Measurements from ENCODE around the gene HK1. TPM values are rescaled to one million over a fixed set of nuclear protein-coding genes. Genes with fewer than 3 reads are reported as not detected.
A peak's percentile ranks its signal among the peaks of the same experiment; 100 is the strongest.

HK1 gene
- total and polyA plus RNA-seq, 3 experiments from 2014 or later, result 144 to 153 (median 151) TPM

DNA sequence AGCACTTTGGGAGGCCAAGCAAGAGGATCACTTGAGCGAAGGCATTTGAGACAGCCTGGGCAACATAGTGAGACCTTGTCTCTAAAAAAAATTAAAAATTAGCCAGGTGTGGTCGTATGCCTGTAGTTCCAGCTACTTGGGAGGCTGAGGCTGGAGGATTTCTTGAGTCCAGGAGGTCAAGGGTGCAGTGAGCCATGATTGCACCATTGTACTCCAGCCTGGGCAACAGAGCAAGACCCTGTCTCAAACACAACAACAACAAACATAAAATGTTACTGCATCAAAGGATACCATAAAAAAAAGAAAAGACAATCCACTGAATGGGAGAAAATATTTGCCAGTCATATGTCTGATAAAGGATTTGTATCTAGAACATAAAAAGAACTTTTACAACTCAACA is 77.9 kb downstream of the HK1 start:
- H3K9me3 Mint-ChIP-seq, result no peaks in the 10 kb centered on the region
- no peak for DNase-seq
- peak overlapping the region in 2 of 8 donors; percentile 33 to 64 for H3K27ac Mint-ChIP-seq
- Histone ChIP-seq H3K4me3 (ENCODE audit: low read length) (no peak overlapping the region), H3K9me3 (ENCODE audit: low read length) (no peaks in the 10 kb centered on the region), H3K27me3 (ENCODE audit: insufficient read depth, low read length, poor library complexity, severe bottlenecking) (no peaks in the 10 kb centered on the region), H3K36me3 (ENCODE audit: insufficient read depth, low read length) (no peaks in the 10 kb centered on the region), H3K27ac (ENCODE audit: low read depth, low read length) (no peak overlapping the region), H3K4me1 (ENCODE audit: insufficient read depth, low read length) (peaks cover 58% of the 10 kb centered on the region)
- H3K4me3 Mint-ChIP-seq, result no peak overlapping the region
- CTCF ChIA-PET, result interaction anchor here (0.6 kb wide), 1 partner anchor 264 kb away, joined by 3 read pairs; no protein-coding TSS in a partner anchor
- POLR2A ChIA-PET, result no interaction called here
- H3K27me3 Mint-ChIP-seq, result no peaks in the 10 kb centered on the region
- peaks cover 38 to 54% (median 40%) of the 10 kb centered on the region in 3 donors for H3K4me1 Mint-ChIP-seq
- H3K36me3 Mint-ChIP-seq, result peaks cover 0 to 34% (median 0%) of the 10 kb centered on the region in 3 donors

GRCh38 chr10:69358148-69358795 is 80.0 kb downstream of the HK1 start:
- H3K27me3 ChIP-seq (ENCODE audit: insufficient read depth, low read length, poor library complexity, severe bottlenecking), result no peaks in the 10 kb centered on the region
- H3K36me3 Mint-ChIP-seq, result peaks cover 0 to 40% (median 3%) of the 10 kb centered on the region in 3 donors
- no peaks in the 10 kb centered on the region for H3K36me3 ChIP-seq (ENCODE audit: insufficient read depth, low read length)
- no peaks in the 10 kb centered on the region for H3K27me3 Mint-ChIP-seq
- H3K4me3 Mint-ChIP-seq, result peak overlapping the region in 2 of 7 donors; percentile 1 to 12
- H3K4me3 ChIP-seq (ENCODE audit: low read length), result no peak overlapping the region
- H3K27ac Mint-ChIP-seq, result peak overlapping the region; percentile 68 to 93 (median 83)
- DNase-seq, result no peak
- H3K27ac ChIP-seq (ENCODE audit: low read depth, low read length), result no peak overlapping the region
- ChIA-PET CTCF (no interaction called here), POLR2A (no interaction called here)
- no peaks in the 10 kb centered on the region for H3K9me3 Mint-ChIP-seq
- H3K9me3 ChIP-seq (ENCODE audit: low read length), result no peaks in the 10 kb centered on the region
- H3K4me1 ChIP-seq (ENCODE audit: insufficient read depth, low read length), result peaks cover 64% of the 10 kb centered on the region
- H3K4me1 Mint-ChIP-seq, result peaks cover 45 to 59% (median 54%) of the 10 kb centered on the region in 3 donors

DNA sequence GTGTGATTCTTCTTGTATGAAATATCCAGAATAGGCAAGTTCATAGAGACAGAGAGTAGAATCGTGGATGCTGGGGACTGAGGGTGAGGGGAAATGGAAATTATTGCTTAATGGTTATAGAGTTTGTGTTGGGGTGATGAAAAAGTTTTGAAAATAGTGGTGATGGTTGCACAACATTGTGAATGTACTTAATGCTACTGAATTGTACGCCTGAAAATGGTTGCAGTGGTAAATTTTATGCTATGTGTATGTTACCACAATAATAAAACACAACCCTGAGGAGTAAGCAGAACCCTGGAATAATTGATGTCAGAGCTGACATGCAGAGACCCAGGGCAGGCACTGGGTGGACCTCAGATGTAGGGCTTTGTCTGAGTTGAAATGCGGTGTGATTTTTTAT is 80.9 kb downstream of the HK1 start:
- H3K9me3 Mint-ChIP-seq, result no peaks in the 10 kb centered on the region
- no peaks in the 10 kb centered on the region for H3K27me3 ChIP-seq (ENCODE audit: insufficient read depth, low read length, poor library complexity, severe bottlenecking)
- ChIA-PET CTCF (no interaction called here), POLR2A (no interaction called here)
- no peaks in the 10 kb centered on the region for H3K36me3 ChIP-seq (ENCODE audit: insufficient read depth, low read length)
- H3K4me3 Mint-ChIP-seq, result peak overlapping the region in 5 of 7 donors; percentile 2 to 78 (median 72)
- H3K27me3 Mint-ChIP-seq, result no peaks in the 10 kb centered on the region
- H3K4me1 Mint-ChIP-seq, result peaks cover 48 to 58% (median 56%) of the 10 kb centered on the region in 3 donors
- H3K27ac ChIP-seq (ENCODE audit: low read depth, low read length), result no peak overlapping the region
- DNase-seq, result no peak
- peak overlapping the region; percentile 29 to 93 (median 74) for H3K27ac Mint-ChIP-seq
- H3K4me3 ChIP-seq (ENCODE audit: low read length), result peak overlapping the region; percentile 38
- H3K36me3 Mint-ChIP-seq, result peaks cover 0 to 42% (median 3%) of the 10 kb centered on the region in 3 donors
- peaks cover 55% of the 10 kb centered on the region for H3K4me1 ChIP-seq (ENCODE audit: insufficient read depth, low read length)
- H3K9me3 ChIP-seq (ENCODE audit: low read length), result no peaks in the 10 kb centered on the region

GRCh38 chr10:69359594-69359993 is 81.3 kb downstream of the HK1 start:
- peak in 3 of 5 donors; percentile 25 to 76 (median 44) for DNase-seq
- Histone ChIP-seq H3K36me3 (ENCODE audit: insufficient read depth, low read length) (no peaks in the 10 kb centered on the region), H3K4me1 (ENCODE audit: insufficient read depth, low read length) (peaks cover 53% of the 10 kb centered on the region), H3K9me3 (ENCODE audit: low read length) (no peaks in the 10 kb centered on the region), H3K27me3 (ENCODE audit: insufficient read depth, low read length, poor library complexity, severe bottlenecking) (no peaks in the 10 kb centered on the region), H3K4me3 (ENCODE audit: low read length) (no peak overlapping the region), H3K27ac (ENCODE audit: low read depth, low read length) (no peak overlapping the region)
- Mint-ChIP-seq H3K9me3 (no peaks in the 10 kb centered on the region), H3K4me1 (peaks cover 48 to 58% (median 56%) of the 10 kb centered on the region in 3 donors), H3K27me3 (no peaks in the 10 kb centered on the region), H3K36me3 (peaks cover 0 to 45% (median 5%) of the 10 kb centered on the region in 3 donors), H3K27ac (peak overlapping the region; percentile 29 to 93 (median 80)), H3K4me3 (peak overlapping the region; percentile 2 to 78 (median 59))
- ChIA-PET CTCF (no interaction called here), POLR2A (no interaction called here)

DNA sequence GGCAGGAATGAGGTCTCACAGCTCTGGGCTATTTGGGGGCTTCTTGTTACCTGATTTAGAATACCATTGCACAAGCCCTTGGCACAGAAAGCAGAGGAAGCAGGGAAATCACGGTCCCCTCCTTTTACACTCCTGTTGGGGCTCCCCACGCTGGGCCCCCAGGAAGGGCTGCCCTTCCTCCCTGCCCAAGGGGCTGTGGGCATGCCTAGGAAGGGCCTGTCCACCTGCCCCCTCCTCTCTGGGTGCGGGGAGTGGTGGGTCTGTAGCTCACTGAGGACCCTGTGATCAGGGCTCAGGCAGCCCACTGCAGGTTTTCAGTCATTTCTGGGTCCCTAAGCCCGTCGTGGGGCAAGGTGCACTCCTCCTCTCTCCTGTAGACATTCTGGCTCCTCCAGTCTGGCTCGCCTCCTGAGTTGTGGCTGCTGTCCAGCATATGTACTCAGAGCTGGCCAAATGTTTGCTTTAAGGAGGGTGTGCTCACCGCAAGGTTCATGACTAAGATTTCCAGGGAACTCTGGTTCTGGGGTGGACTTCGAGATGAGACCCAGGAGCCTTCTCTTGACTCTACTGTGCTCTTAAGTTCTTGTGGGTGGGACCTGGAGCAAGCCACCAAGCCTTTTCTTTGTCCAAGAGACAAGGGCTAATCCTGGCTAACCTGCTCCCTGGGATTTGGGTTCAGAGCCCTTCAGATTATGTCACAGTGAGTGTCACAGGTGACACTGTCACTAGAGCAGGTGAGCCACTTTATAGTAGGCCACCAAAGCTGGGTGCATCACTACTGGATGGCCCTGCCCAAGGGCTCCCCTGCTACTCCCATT is 82.4 kb downstream of the HK1 start:
- H3K27me3 ChIP-seq (ENCODE audit: insufficient read depth, low read length, poor library complexity, severe bottlenecking), result no peaks in the 10 kb centered on the region
- no peak overlapping the region for H3K27ac ChIP-seq (ENCODE audit: low read depth, low read length)
- H3K4me1 ChIP-seq (ENCODE audit: insufficient read depth, low read length), result peaks cover 53% of the 10 kb centered on the region
- peaks cover 8% of the 10 kb centered on the region for H3K36me3 ChIP-seq (ENCODE audit: insufficient read depth, low read length)
- Mint-ChIP-seq H3K4me1 (peaks cover 46 to 61% (median 52%) of the 10 kb centered on the region in 3 donors), H3K9me3 (no peaks in the 10 kb centered on the region), H3K36me3 (peaks cover 0 to 53% (median 10%) of the 10 kb centered on the region in 3 donors), H3K27ac (peak overlapping the region in 6 of 8 donors; percentile 85 to 93 (median 88)), H3K27me3 (no peaks in the 10 kb centered on the region), H3K4me3 (peak overlapping the region in 4 of 7 donors; percentile 46 to 74 (median 54))
- no peak overlapping the region for H3K4me3 ChIP-seq (ENCODE audit: low read length)
- ChIA-PET CTCF (no interaction called here), POLR2A (no interaction called here)
- DNase-seq, result no peak
- no peaks in the 10 kb centered on the region for H3K9me3 ChIP-seq (ENCODE audit: low read length)

GRCh38 chr10:69361303-69361614 is 83.0 kb downstream of the HK1 start:
- peaks cover 53% of the 10 kb centered on the region for H3K4me1 ChIP-seq (ENCODE audit: insufficient read depth, low read length)
- peaks cover 46 to 61% (median 52%) of the 10 kb centered on the region in 3 donors for H3K4me1 Mint-ChIP-seq
- CTCF ChIA-PET, result interaction anchor here (0.7 kb wide), 1 partner anchor 32 kb away, joined by 3 read pairs; no protein-coding TSS in a partner anchor

GRCh38 chr10:69362471-69362954 is 84.2 kb downstream of the HK1 start:
- Mint-ChIP-seq H3K4me3 (peak overlapping the region in 3 of 7 donors; percentile 15 to 59 (median 28)), H3K27ac (peak overlapping the region in 7 of 8 donors; percentile 40 to 93 (median 84)), H3K4me1 (peaks cover 46 to 61% (median 49%) of the 10 kb centered on the region in 3 donors), H3K27me3 (no peaks in the 10 kb centered on the region), H3K36me3 (peaks cover 0 to 66% (median 10%) of the 10 kb centered on the region in 3 donors), H3K9me3 (no peaks in the 10 kb centered on the region)
- POLR2A ChIA-PET, result interaction anchor here (0.7 to 1.1 kb wide), 2 partner anchors 14 to 133 kb away, joined by 3 read pairs; no protein-coding TSS in a partner anchor
- Histone ChIP-seq H3K36me3 (ENCODE audit: insufficient read depth, low read length) (peaks cover 19% of the 10 kb centered on the region), H3K4me1 (ENCODE audit: insufficient read depth, low read length) (peaks cover 53% of the 10 kb centered on the region), H3K27ac (ENCODE audit: low read depth, low read length) (no peak overlapping the region), H3K9me3 (ENCODE audit: low read length) (no peaks in the 10 kb centered on the region), H3K4me3 (ENCODE audit: low read length) (no peak overlapping the region), H3K27me3 (ENCODE audit: insufficient read depth, low read length, poor library complexity, severe bottlenecking) (no peaks in the 10 kb centered on the region)
- DNase-seq, result peak in 2 of 5 donors; percentile 16 to 38
- CTCF ChIA-PET, result interaction anchor here (1.4 to 2.1 kb wide), 2 partner anchors 12 to 124 kb away, joined by 4 to 5 read pairs; no protein-coding TSS in a partner anchor

More at GRCh38 chr10:69361303-69361614, 83.0 kb downstream of the HK1 start:
- H3K27me3 Mint-ChIP-seq, result no peaks in the 10 kb centered on the region
- POLR2A ChIA-PET, result no interaction called here
- H3K4me3 Mint-ChIP-seq, result peak overlapping the region in 2 of 7 donors; percentile 3 to 39
- no peak overlapping the region for H3K27ac ChIP-seq (ENCODE audit: low read depth, low read length)
- peaks cover 12% of the 10 kb centered on the region for H3K36me3 ChIP-seq (ENCODE audit: insufficient read depth, low read length)
- H3K27me3 ChIP-seq (ENCODE audit: insufficient read depth, low read length, poor library complexity, severe bottlenecking), result no peaks in the 10 kb centered on the region
- DNase-seq, result no peak
- H3K9me3 Mint-ChIP-seq, result no peaks in the 10 kb centered on the region
- H3K9me3 ChIP-seq (ENCODE audit: low read length), result no peaks in the 10 kb centered on the region
- no peak overlapping the region for H3K4me3 ChIP-seq (ENCODE audit: low read length)
- H3K27ac Mint-ChIP-seq, result peak overlapping the region in 5 of 8 donors; percentile 69 to 91 (median 84)
- H3K36me3 Mint-ChIP-seq, result peaks cover 0 to 55% (median 10%) of the 10 kb centered on the region in 3 donors
